KOPT-K1 (cell line): ENCODE results near the gene OPA3.
"Not testable (repeated sequence)": the region's sequence is repeated elsewhere in the genome, so short reads cannot be mapped to it uniquely, and the experiment has no call there.

Experiments used
- H3K27ac ChIP-seq: fragments of 200-600 bp; sonication (generic); 2 replicates; pipeline ENCODE4 v1.5.1; 2016; ENCODE audit warnings: antibody characterized with exemption, mild to moderate bottlenecking, low read depth, low read length; ENCODE audit not compliant: poor library complexity, severe bottlenecking
- H3K36me3 ChIP-seq: fragments of 200-600 bp; sonication (generic); 2 replicates; pipeline ENCODE4 v1.5.1; 2017; ENCODE audit warnings: antibody characterized with exemption, mild to moderate bottlenecking, low read length, moderate library complexity; ENCODE audit not compliant: insufficient read depth
- H3K9me3 ChIP-seq: fragments of 200-600 bp; sonication (generic); 2 replicates; pipeline ENCODE4 v1.5.1; 2017; ENCODE audit warnings: antibody characterized with exemption, low read length, mild to moderate bottlenecking; ENCODE audit not compliant: insufficient read depth, poor library complexity, severe bottlenecking

OPA3 gene

DNA sequence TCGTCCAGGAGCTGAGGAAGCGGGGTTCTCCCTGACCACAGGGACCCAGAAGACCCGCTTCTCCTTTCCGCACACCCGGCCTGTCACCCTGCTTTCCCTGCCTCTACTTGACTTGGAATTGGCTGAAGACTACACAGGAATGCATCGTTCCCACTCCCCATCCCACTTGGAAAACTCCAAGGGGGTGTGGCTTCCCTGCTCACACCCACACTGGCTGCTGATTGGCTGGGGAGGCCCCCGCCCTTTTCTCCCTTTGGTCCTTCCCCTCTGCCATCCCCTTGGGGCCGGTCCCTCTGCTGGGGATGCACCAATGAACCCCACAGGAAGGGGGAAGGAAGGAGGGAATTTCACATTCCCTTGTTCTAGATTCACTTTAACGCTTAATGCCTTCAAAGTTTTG lies 58.5 kb downstream of the OPA3 start:
- H3K27ac ChIP-seq = no peak overlapping the region
- peaks cover 34% of the 10 kb centered on the region for H3K36me3 ChIP-seq
- H3K9me3 ChIP-seq = peaks cover 2% of the 10 kb centered on the region

DNA sequence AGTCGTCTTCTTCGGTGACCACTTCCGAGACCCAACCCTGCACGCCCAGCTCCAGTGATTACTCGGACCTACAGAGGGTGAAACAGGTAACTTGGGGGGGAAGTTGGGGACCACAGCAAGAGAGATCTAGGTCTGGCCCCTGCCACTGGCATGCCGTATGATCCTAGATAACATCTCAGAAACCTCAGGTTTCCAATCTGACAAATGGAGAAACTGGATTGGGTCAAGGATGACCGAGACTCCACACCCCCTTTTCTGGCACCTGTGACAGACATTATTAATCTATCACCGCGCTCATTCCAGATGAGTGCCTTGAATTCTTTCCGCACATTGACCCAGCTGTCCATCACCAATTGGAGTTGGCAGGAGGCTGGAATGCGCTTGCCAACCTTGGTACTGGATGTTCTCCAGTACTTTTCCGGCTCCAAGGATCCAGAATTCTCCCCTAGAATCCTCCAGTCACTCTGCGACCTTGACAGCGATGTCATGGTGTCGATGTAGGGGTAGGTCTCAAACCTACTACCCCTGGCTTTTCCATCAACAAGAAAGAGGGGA lies 60.0 kb downstream of the OPA3 start:
- peaks cover 34% of the 10 kb centered on the region for H3K36me3 ChIP-seq
- H3K27ac ChIP-seq = no peak overlapping the region

DNA sequence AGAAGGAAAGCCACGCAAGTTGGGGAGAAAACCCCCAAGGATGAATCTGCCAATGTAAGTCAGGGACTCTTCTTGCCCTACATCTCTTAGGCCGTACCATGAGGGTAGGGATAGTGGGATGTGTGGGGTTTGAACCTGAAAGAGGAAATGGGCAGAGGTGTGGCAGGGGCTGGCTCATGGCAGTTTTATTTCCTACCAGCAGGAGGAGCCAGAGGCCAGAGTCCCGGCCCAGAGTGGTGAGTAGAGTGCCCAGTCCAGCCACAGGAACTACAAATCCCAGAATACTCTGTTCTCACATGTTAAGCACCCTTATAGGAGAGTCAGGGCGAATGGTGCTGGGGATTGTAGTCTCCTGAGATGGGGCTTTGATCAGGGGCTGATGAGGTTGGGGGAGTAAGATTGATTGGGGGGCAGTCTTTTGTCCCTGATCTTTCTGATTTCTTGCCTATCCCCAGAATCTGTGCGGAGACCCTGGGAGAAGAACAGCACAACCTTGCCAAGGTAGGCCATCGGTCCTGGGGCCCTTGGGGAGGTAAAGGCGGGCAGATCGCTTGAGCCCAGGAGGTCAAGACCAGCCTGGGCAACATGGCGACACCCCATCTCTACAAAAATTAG lies 60.9 kb downstream of the OPA3 start:
- H3K36me3 ChIP-seq = peaks cover 34% of the 10 kb centered on the region
- no peaks in the 10 kb centered on the region for H3K9me3 ChIP-seq
- H3K27ac ChIP-seq = no peak overlapping the region

More for the DNA sequence above, 60.0 kb downstream of the OPA3 start:
- H3K9me3 ChIP-seq = no peaks in the 10 kb centered on the region

DNA sequence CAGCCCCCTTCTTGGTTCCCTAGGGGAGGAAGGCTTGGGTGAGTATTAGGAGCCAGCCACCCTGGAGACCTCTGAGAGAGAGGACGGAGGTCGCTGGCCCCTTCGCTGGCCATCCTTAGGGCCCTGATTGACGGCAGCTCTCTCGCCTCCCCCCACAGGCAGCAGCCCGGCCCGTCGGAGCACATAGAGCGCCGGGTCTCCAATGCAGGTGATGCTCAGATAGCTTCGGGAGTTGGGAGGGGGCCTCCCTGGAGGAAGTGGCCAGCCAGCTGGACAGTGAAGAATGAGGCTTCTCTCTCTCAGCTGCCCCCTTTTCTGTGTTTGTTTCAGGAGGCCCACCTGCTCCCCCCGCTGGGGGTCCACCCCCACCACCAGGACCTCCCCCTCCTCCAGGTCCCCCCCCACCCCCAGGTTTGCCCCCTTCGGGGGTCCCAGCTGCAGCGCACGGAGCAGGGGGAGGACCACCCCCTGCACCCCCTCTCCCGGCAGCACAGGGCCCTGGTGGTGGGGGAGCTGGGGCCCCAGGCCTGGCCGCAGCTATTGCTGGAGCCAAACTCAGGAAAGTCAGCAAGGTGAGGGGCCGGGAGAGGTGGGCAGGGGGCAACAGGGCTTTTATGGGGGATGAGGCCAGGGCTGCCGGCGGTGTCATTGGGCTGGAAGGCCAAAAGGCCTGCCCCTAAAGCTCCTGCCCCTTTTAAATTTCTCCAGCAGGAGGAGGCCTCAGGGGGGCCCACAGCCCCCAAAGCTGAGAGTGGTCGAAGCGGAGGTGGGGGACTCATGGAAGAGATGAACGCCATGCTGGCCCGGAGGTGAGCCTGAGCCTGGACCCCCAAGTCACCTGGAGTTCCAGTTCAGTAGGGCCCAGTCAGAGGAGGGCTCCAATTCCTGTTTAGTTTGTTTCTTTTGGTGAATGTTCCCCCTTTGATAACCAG lies 62.3 kb downstream of the OPA3 start:
- peaks cover 38% of the 10 kb centered on the region for H3K36me3 ChIP-seq
- no peaks in the 10 kb centered on the region for H3K9me3 ChIP-seq
- H3K27ac ChIP-seq = no peak overlapping the region

DNA sequence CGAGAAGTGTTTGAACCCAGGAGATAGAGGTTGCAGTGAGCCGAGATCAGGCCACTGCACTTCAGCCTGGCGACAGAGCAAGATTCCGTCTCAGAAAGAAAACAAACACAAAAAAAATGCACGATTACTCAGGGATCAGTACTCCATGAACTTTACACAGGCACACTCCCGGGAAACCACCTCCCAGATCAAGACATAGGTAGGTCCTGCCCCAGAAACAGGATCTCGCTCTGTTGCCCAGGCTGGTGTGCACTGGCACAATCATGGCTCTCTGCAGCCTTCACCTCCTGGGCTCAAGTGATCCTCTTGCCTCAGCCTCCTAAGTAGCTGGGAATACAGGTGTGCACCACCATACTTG lies 66.2 kb downstream of the OPA3 start:
- peaks cover 9% of the 10 kb centered on the region for H3K36me3 ChIP-seq
- no peak overlapping the region for H3K27ac ChIP-seq

DNA sequence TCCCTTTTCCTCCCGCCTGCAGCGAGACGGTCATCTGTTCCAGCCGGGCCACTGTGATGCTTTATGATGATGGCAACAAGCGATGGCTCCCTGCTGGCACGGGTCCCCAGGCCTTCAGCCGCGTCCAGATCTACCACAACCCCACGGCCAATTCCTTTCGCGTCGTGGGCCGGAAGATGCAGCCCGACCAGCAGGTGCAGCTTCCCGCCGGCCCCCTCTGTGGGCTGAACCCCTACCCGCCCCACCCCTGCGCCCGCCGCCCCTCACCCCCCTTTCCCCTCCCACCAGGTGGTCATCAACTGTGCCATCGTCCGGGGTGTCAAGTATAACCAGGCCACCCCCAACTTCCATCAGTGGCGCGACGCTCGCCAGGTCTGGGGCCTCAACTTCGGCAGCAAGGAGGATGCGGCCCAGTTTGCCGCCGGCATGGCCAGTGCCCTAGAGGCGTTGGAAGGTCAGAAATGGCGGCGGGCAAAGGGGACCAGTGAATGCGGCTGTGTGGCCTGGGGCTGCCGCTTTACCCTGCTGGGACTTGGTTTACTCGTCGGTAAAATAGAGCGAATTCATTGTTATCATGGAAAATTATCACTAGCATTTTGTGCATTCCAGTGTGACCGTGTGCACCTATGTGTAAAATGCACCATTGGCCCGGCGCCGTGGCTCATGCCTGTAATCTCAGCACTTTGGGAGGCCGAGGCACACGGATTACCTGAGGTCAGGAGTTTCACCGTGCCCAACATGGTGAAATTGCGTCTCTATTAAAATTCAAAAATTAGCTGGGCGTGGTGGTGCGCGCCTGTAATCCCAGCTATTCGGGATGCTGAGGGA lies 66.7 kb downstream of the OPA3 start:
- H3K9me3 ChIP-seq = no peaks in the 10 kb centered on the region
- H3K27ac ChIP-seq = no peak overlapping the region
- peaks cover 9% of the 10 kb centered on the region for H3K36me3 ChIP-seq

More for the DNA sequence above, 66.2 kb downstream of the OPA3 start:
- H3K9me3 ChIP-seq = no peaks in the 10 kb centered on the region

DNA sequence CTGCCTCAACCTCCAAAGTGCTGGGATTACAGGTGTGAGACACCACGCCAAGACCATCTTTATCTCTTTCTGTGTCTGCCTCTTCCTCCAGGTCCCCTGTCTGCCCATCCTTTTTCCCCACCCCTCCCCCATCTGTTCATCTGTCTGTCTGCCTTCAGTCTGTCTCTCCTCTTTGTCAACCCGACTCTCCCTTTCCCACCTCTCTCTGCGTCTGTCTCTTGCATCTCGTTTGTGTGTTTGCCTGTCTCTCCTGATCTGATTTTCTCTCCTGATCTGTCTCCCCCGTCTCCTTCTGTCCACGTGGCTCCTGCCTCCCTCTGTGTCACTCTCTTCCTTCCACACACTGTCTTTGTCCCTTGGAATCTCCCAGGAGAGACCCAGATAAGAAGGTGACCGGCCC lies 67.4 kb downstream of the OPA3 start:
- H3K36me3 ChIP-seq = peaks cover 9% of the 10 kb centered on the region
- no peak overlapping the region for H3K27ac ChIP-seq

DNA sequence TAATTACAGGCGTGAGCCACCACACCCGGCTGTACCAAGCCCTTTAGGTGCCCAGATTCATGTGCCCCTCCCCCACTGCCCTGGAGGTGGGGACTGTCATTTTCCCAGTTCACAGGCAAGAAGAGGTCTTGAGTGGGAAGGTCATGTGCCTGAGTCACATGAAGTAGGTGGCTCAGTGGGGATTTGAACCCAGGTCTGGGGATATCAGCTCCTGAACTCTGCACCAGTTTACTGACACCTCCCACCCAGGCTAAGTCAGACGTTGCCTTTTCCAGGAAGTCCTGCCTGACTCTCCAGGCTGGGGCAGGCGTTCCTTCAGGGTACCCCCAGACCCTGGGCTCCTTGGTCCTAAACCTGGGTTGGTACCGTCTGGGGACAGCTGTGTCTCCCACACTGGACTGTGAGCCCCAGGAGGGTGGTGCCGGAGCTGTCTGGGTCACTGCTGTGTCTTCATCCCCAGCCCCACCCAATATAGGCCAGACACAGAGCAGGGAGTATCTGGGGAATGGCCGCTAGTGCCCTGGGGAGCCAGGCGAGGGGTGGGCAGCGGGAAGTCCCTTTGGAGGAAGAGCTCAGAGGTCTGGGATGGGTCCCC lies 68.7 kb downstream of the OPA3 start:
- Histone ChIP-seq H3K9me3 (no peaks in the 10 kb centered on the region), H3K27ac (no peak overlapping the region), H3K36me3 (peaks cover 9% of the 10 kb centered on the region)

More for the DNA sequence above, 67.4 kb downstream of the OPA3 start:
- no peaks in the 10 kb centered on the region for H3K9me3 ChIP-seq

DNA sequence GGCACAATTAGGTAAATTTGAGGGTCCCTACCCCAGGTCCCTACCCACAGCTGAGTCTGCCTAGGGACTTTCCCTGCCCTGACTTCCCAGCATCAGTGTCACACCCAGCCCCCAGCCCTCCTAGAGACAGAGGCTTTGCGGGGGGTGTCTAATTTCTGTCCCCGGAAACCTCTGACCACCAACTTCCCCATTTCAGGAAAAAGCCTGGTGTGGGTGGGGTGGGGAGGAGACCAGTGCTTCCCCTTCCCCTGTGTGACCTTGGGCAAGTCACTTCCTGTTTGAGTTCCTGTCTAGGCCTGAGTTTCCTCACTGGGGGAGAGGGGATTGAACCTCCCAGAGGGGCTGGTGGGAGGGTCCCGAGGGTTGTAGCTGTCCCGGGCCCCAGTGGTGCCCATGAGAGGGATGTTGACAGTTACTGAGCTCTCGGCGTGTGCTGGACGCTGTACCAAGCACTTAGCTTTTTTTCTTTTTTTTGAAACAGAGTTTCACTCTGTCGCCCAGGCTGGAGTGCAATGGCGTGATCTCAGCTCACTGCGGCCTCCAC lies 69.4 kb downstream of the OPA3 start:
- Histone ChIP-seq H3K36me3 (peaks cover 9% of the 10 kb centered on the region), H3K9me3 (no peaks in the 10 kb centered on the region), H3K27ac (peak overlapping the region; percentile 30)

DNA sequence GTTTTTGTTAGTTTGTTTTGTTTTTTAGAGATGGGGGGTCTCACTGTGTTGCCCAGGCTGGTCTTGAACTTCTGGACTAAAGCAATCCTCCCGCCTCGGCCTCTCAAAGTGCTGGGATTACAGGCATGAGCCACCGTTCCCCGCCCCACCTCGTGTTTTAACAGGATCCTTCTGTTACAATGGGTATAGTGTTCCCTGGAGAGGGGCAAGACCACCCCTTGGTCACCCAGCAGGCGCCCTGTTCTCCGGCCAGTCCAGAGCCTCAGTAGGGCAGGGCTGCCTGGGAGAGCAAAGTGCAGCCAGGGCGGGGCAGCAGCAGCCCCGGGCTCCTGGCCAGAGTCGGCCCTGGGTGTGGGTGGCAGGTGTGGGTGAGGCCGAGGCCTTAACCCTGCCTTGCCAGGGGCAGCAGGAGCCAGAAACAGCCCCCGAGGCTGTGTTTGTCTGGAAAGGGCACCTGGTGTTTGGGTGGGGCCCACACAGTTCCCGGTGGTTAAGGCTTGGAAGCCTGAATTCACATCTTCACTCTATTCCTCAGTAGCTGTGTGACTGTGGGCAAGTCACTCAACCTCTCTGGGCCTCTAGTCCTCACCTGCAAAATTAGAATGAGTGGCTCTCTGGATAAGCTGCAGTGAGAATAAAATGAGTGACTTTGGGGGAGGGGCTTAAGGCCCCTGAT lies 70.1 kb downstream of the OPA3 start:
- H3K27ac ChIP-seq = peak overlapping the region; percentile 30

DNA sequence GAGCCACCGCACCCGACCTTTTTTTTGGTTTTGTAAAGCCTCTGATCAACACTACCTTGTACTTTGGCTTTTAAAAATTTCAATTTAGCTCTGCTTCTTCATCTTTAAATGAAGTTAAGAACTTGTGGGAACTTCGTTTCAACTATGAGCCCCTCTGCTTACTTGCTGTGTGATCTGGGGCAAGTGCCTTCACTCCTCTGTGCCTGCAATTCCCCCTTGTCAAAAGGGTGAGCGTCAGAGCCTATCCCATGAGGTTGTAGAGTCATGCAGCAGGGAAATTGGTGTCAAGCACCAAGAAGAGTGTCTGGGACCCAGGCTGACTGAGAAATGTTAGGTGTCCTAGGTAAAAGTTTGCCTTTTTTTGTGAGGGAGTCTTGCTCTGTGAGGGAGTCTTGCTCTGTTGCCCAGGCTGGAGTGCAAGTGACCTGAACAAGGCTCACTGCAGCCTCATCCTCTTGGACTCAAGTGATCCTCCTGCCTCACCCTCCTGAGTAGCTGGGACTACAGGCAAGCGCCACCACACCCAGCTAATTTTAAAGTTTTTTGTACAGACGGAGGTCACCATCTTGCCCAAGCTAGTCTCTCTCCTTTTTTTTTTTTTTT lies 71.6 kb downstream of the OPA3 start:
- peaks cover 2% of the 10 kb centered on the region for H3K36me3 ChIP-seq
- no peaks in the 10 kb centered on the region for H3K9me3 ChIP-seq
- H3K27ac ChIP-seq = no peak overlapping the region

More for the DNA sequence above, 70.1 kb downstream of the OPA3 start:
- peaks cover 9% of the 10 kb centered on the region for H3K36me3 ChIP-seq
- no peaks in the 10 kb centered on the region for H3K9me3 ChIP-seq

DNA sequence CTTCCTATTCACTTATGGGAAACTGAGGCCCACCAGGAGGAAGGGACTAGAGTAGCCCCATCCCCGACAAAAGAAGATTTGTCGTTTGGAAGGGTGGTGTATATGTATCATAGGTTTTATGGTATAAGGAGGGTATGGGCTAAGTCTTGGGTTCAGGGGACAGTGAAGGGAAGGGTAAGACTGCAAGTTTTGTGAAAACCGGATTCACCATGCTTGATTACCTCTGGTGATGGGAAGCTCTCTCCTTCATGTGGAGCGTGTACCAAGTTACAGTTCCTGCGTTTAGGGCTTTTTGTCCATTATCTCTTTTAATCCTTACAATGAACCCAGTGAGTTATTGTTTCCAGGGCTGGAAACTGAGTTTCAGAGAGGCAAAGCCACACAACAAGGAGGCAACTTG lies 73.5 kb downstream of the OPA3 start:
- H3K27ac ChIP-seq = no peak overlapping the region
- H3K36me3 ChIP-seq = no peaks in the 10 kb centered on the region
- H3K9me3 ChIP-seq = no peaks in the 10 kb centered on the region

DNA sequence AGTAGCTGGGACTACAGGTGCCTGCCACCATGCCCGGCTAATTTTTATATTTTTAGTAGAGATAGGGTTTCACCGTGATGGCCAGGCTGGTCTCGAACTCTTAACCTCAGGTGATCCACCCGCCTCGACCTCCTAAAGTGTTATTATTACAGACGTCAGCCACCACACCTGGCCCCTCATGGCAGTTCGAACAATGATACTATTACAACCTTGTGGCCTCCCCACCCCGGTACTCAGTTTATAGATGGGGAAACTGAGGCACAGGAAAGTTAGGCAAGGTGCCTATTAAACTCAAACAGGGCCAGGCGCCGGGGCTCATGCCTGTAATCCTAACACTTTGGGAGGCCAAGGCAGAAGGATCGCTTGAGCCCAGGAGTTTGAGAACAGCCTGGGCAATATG lies 74.2 kb downstream of the OPA3 start:
- not testable (repeated sequence) for H3K36me3 ChIP-seq, H3K27ac ChIP-seq, H3K9me3 ChIP-seq

DNA sequence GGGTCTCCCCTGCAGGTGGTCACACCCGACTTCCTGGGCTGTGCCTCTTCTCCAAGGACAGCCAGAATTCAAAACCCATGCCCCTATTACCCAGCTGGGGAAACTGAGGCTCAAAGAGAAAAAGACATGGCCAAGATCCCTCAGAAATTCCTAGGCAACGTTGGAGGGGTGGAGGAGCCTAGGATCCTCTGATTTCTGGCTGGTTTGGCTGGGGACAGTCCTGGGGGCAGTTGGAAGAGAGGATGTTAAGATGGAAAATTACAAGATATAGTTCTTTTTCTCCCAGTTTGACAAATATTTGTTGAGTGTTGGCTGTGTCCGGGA lies 74.9 kb downstream of the OPA3 start:
- Histone ChIP-seq H3K9me3 (no peaks in the 10 kb centered on the region), H3K27ac (no peak overlapping the region), H3K36me3 (no peaks in the 10 kb centered on the region)
